ENCODE measurements around the gene JMJD8. TPM values are rescaled to one million over a fixed set of nuclear protein-coding genes. Genes with fewer than 3 reads are reported as not detected.
A peak's percentile ranks its signal among the peaks of the same experiment; 100 is the strongest.

JMJD8 gene
- total RNA-seq, 1 donor from 2014 or later = 26.1 TPM

GRCh38 chr16:682493-683395 is 1.4 kb downstream of the JMJD8 start:
- TF ChIP-seq CTCF (IDR thresholded peaks at IDR 0.05; ENCODE audit: partially characterized antibody, unreplicated experiment) = no peak
- no peak overlapping the region for H3K27ac Mint-ChIP-seq (ENCODE audit: unreplicated experiment)

GRCh38 chr16:681746-682427 is 2.2 kb downstream of the JMJD8 start:
- Mint-ChIP-seq H3K27ac (ENCODE audit: unreplicated experiment) (no peak overlapping the region), H3K4me3 (ENCODE audit: unreplicated experiment) (peak overlapping the region; percentile 81), H3K27me3 (ENCODE audit: unreplicated experiment) (peaks cover 9% of the 10 kb centered on the region), H3K4me1 (ENCODE audit: low read depth, unreplicated experiment) (peaks cover 9% of the 10 kb centered on the region), H3K9me3 (ENCODE audit: unreplicated experiment) (peaks cover 8% of the 10 kb centered on the region), H3K36me3 (ENCODE audit: unreplicated experiment) (no peaks in the 10 kb centered on the region)
- DNase-seq = no peak
- TF ChIP-seq CTCF (IDR thresholded peaks at IDR 0.05; ENCODE audit: partially characterized antibody, unreplicated experiment) = no peak

More at GRCh38 chr16:682493-683395, 1.4 kb downstream of the JMJD8 start:
- Mint-ChIP-seq H3K4me1 (ENCODE audit: low read depth, unreplicated experiment) (peaks cover 9% of the 10 kb centered on the region), H3K9me3 (ENCODE audit: unreplicated experiment) (peaks cover 8% of the 10 kb centered on the region), H3K36me3 (ENCODE audit: unreplicated experiment) (no peaks in the 10 kb centered on the region), H3K27me3 (ENCODE audit: unreplicated experiment) (peaks cover 11% of the 10 kb centered on the region), H3K4me3 (ENCODE audit: unreplicated experiment) (peak overlapping the region; percentile 71)
- no peak for DNase-seq

GRCh38 chr16:680967-681745 is 3.0 kb downstream of the JMJD8 start:
- DNase-seq = no peak
- H3K27ac Mint-ChIP-seq (ENCODE audit: unreplicated experiment) = no peak overlapping the region
- H3K9me3 Mint-ChIP-seq (ENCODE audit: unreplicated experiment) = peaks cover 7% of the 10 kb centered on the region
- H3K4me1 Mint-ChIP-seq (ENCODE audit: low read depth, unreplicated experiment) = peaks cover 9% of the 10 kb centered on the region
- TF ChIP-seq CTCF (IDR thresholded peaks at IDR 0.05; ENCODE audit: partially characterized antibody, unreplicated experiment) = no peak
- peak overlapping the region; percentile 81 for H3K4me3 Mint-ChIP-seq (ENCODE audit: unreplicated experiment)
- peaks cover 9% of the 10 kb centered on the region for H3K27me3 Mint-ChIP-seq (ENCODE audit: unreplicated experiment)
- H3K36me3 Mint-ChIP-seq (ENCODE audit: unreplicated experiment) = no peaks in the 10 kb centered on the region

- no peak for TF ChIP-seq CTCF (IDR thresholded peaks at IDR 0.05; ENCODE audit: partially characterized antibody, unreplicated experiment)
- no peak for DNase-seq
- peaks cover 9% of the 10 kb centered on the region for H3K27me3 Mint-ChIP-seq (ENCODE audit: unreplicated experiment)
- H3K27ac Mint-ChIP-seq (ENCODE audit: unreplicated experiment) = no peak overlapping the region
- peaks cover 4% of the 10 kb centered on the region for H3K9me3 Mint-ChIP-seq (ENCODE audit: unreplicated experiment)
- no peaks in the 10 kb centered on the region for H3K36me3 Mint-ChIP-seq (ENCODE audit: unreplicated experiment)
- H3K4me1 Mint-ChIP-seq (ENCODE audit: low read depth, unreplicated experiment) = peaks cover 9% of the 10 kb centered on the region
- H3K4me3 Mint-ChIP-seq (ENCODE audit: unreplicated experiment) = peak overlapping the region; percentile 81
Observed at GRCh38 chr16:680625-680945, 3.5 kb downstream of the JMJD8 start.

All from glutamatergic neuron (in vitro differentiated cells).